ENCODE data around the gene N4BP2L2. TPM values are rescaled to one million over a fixed set of nuclear protein-coding genes. Genes with fewer than 3 reads are reported as not detected.

N4BP2L2 gene
- total and polyA plus RNA-seq, 2 experiments from 2014 or later, result 63.1 to 160 TPM

Small RNAs within 50 kb of the gene (small RNA-seq; reads per million reads assigned to genes)
- gene RF00190 (ENCODE audit: low replicate concordance), result not detected

Other genes with a start within 250 kb of the N4BP2L2 start
- 0.23 and 0.56 TPM in 2 replicates for gene ZAR1L, start 223.4 kb downstream of the N4BP2L2 start, total RNA-seq (2014; rRNA removed; shearing (Covaris generic))
- gene ZAR1L, start 223.4 kb downstream of the N4BP2L2 start, polyA plus RNA-seq (2016; fragmentation: Nextera tagmentation; extraction: Ambion mirVana), result 0.31 and 0.37 TPM in 2 replicates
- gene BRCA2, start 223.3 kb downstream of the N4BP2L2 start, total RNA-seq (2014; rRNA removed; shearing (Covaris generic)), result 22.4 and 28.6 TPM in 2 replicates
- 28.1 and 38.7 TPM in 2 replicates for gene BRCA2, start 223.3 kb downstream of the N4BP2L2 start, polyA plus RNA-seq (2016; fragmentation: Nextera tagmentation; extraction: Ambion mirVana)
- gene N4BP2L1, start 110.7 kb downstream of the N4BP2L2 start, total RNA-seq (2014; rRNA removed; shearing (Covaris generic)), result 3.0 and 4.1 TPM in 2 replicates
- gene N4BP2L1, start 110.7 kb downstream of the N4BP2L2 start, polyA plus RNA-seq (2016; fragmentation: Nextera tagmentation; extraction: Ambion mirVana), result 1.8 and 3.3 TPM in 2 replicates
- gene PDS5B, start 47.7 kb upstream of the N4BP2L2 start, total RNA-seq (2014; rRNA removed; shearing (Covaris generic)), result 43.9 and 44.2 TPM in 2 replicates
- 35.8 and 46.5 TPM in 2 replicates for gene PDS5B, start 47.7 kb upstream of the N4BP2L2 start, polyA plus RNA-seq (2016; fragmentation: Nextera tagmentation; extraction: Ambion mirVana)

Data from GM23338 (cell line).